A549 (cell line): Measurements from ENCODE around the gene UGT8. TPM values are rescaled to one million over a fixed set of nuclear protein-coding genes. Genes with fewer than 3 reads are reported as not detected.

Source experiments
- ATAC-seq, 2 experiments: fragments of 200-7000 bp in 1 of 2; fragments of >200 bp in 1 of 2; cut with Nextera tagmentation in 1 of 2; cut with Tn5 transposase in 1 of 2; 3 replicates each; pipeline versions ENCODE4 v1.8.0 to v1.9.1; 2018 to 2020; ENCODE audit warnings: mild to moderate bottlenecking in 1 of 2, moderate library complexity in 1 of 2
- CTCF ChIA-PET: fragments of 300-600 bp; sonication (Branson Sonifier 250); formaldehyde crosslinking; extraction: SDS; loops from one replicate; lab custom pipeline; 2021; ENCODE audit warnings: antibody characterized with exemption, inconsistent platforms; lab: Yijun Ruan, JAX
- POLR2A ChIA-PET: fragments of 350-600 bp; formaldehyde crosslinking; extraction: SDS; loops from one replicate; lab custom pipeline; 2021; ENCODE audit warnings: antibody characterized with exemption, inconsistent platforms; lab: Yijun Ruan, JAX
- DNase-seq, 2 experiments: peaks; one replicate each; pipeline versions ENCODE4 v3.0.0 to v3.0.0-alpha.2; 2011 to 2016; ENCODE audit warnings: low read depth in 1 of 2, low spot score in 1 of 2
- FAIRE-seq: peaks from 2 replicates; lab custom pipeline; 2011; peaks lifted over from hg19 to GRCh38; lab: Jason Lieb, UNC
- H3K27ac ChIP-seq, 2 experiments: fragments of >200 bp; sonication (Bioruptor Twin); formaldehyde crosslinking; 3 replicates each; pipeline ENCODE4 v1.5.1; 2016 to 2017
- H3K4me1 ChIP-seq: fragments of >200 bp; sonication (Bioruptor Twin); formaldehyde crosslinking; 3 replicates; pipeline ENCODE4 v1.6.1; 2016
- H3K4me2 ChIP-seq: fragments of >200 bp; sonication (Bioruptor Twin); formaldehyde crosslinking; 3 replicates; pipeline ENCODE4 v1.6.1; 2016
- H3K4me3 ChIP-seq: fragments of >200 bp; sonication (Bioruptor Twin); formaldehyde crosslinking; 3 replicates; pipeline ENCODE4 v1.5.1; 2016
- H3K9me3 ChIP-seq: fragments of >200 bp; sonication (Bioruptor Twin); formaldehyde crosslinking; 3 replicates; pipeline ENCODE4 v1.6.1; 2016
- ATOH8 ChIP-seq: fragments of 250-450 bp; sonication (Bioruptor Pico); IDR thresholded peaks from 2 replicates; pipeline ENCODE4 v1.5.0; 2020; ENCODE audit warnings: low read depth, mild to moderate bottlenecking, moderate library complexity
- CBX2 ChIP-seq: fragments of 200-600 bp; sonication (generic); IDR thresholded peaks from 2 replicates; pipeline ENCODE4 v1.6.1; 2016; ENCODE audit warnings: low read depth, mild to moderate bottlenecking, borderline replicate concordance
- CEBPB ChIP-seq, 2 experiments: fragments of >200 bp in 1 of 2; sonication (Bioruptor Twin) in 1 of 2; formaldehyde crosslinking in 1 of 2; IDR thresholded peaks; 2 replicates each; pipeline ENCODE4 v1.6.1; 2012 to 2016
- CHD4 ChIP-seq: fragments of 200-600 bp; sonication (generic); IDR thresholded peaks from 2 replicates; pipeline ENCODE4 v1.6.1; 2016; ENCODE audit warnings: antibody characterized with exemption, mild to moderate bottlenecking, borderline replicate concordance
- CTCF ChIP-seq: fragments of >200 bp; sonication (Bioruptor Twin); formaldehyde crosslinking; IDR thresholded peaks from 3 replicates; pipeline ENCODE4 v1.5.1; 2016
- EHF ChIP-seq: fragments of 250-450 bp; sonication (Bioruptor Pico); IDR thresholded peaks from 2 replicates; pipeline ENCODE4 v1.5.0; 2020; ENCODE audit warnings: mild to moderate bottlenecking
- FOXS1 ChIP-seq: fragments of 250-450 bp; sonication (Bioruptor Pico); IDR thresholded peaks from 2 replicates; pipeline ENCODE4 v1.5.0; 2020; ENCODE audit warnings: mild to moderate bottlenecking, moderate library complexity
- KDM1A ChIP-seq: fragments of 200-600 bp; sonication (generic); IDR thresholded peaks from 2 replicates; pipeline ENCODE4 v1.6.1; 2016; ENCODE audit warnings: low read depth, mild to moderate bottlenecking
- NFE2L2 ChIP-seq: fragments of 150-350 bp; conservative IDR thresholded peaks from 2 replicates; pipeline ENCODE4 v1.6.1; 2014; ENCODE audit warnings: low read length
- NR3C1 ChIP-seq: fragments of >200 bp; sonication (Bioruptor Twin); formaldehyde crosslinking; IDR thresholded peaks from 3 replicates; pipeline ENCODE4 v1.6.1; 2017
- POLR2A ChIP-seq: IDR thresholded peaks from 2 replicates; pipeline ENCODE4 v1.6.1; 2012; ENCODE audit warnings: mild to moderate bottlenecking, low read length
- POLR2AphosphoS2 ChIP-seq: conservative IDR thresholded peaks from 2 replicates; pipeline ENCODE4 v1.6.1; 2012; ENCODE audit warnings: low read length, improper control_type of control experiment, inconsistent platforms
- REST ChIP-seq: fragments of 200-600 bp; sonication (generic); IDR thresholded peaks from 2 replicates; pipeline ENCODE4 v1.6.1; 2016; ENCODE audit warnings: antibody characterized with exemption, mild to moderate bottlenecking, moderate library complexity
- SMC3 ChIP-seq: fragments of >200 bp; sonication (Bioruptor Twin); formaldehyde crosslinking; IDR thresholded peaks from 3 replicates; pipeline ENCODE4 v1.6.1; 2018; ENCODE audit warnings: inconsistent platforms
- TFCP2L1 ChIP-seq: fragments of 250-450 bp; sonication (Bioruptor Pico); IDR thresholded peaks from 2 replicates; pipeline ENCODE4 v1.5.0; 2021; ENCODE audit warnings: mild to moderate bottlenecking
- TP53 ChIP-seq: fragments of 250-450 bp; sonication (Bioruptor Pico); IDR thresholded peaks from 2 replicates; pipeline ENCODE4 v1.5.0; 2021; ENCODE audit warnings: mild to moderate bottlenecking, moderate library complexity
- USF2 ChIP-seq: fragments of 450-650 bp; IDR thresholded peaks from 2 replicates; pipeline ENCODE4 v1.6.1; 2014; ENCODE audit warnings: antibody characterized with exemption
- ZNF302 ChIP-seq: fragments of 250-450 bp; sonication (Bioruptor Pico); IDR thresholded peaks from 2 replicates; pipeline ENCODE4 v1.9.0; 2021; ENCODE audit warnings: inconsistent platforms, mild to moderate bottlenecking, moderate library complexity
- WGBS: methylation state at CpG from one replicate; pipeline ENCODE4 v1.1.6; 2017; ENCODE audit errors: missing lambda C conversion rate; 5-methylcytosine and 5-hydroxymethylcytosine counted together
- polyA plus RNA-seq, 4 experiments: library from polyadenylated mRNA; depleted of rRNA in 3 of 4; stranded (reverse); fragments of >200 nt; fragmentation: RNase III in 1 of 4; extraction: RNeasy Plus Mini Kit Qiagen cat#74134 plus additional on column Dnase treatment in 1 of 4; gene quantifications; 2 replicates in 3 of 4; 3 replicates in 1 of 4; pipeline ENCODE4 v1.2.3, GENCODE V29; 2011 to 2017

Gene UGT8
- polyA plus RNA-seq, 2 of the 4 experiments (the other 2 are of a cell fraction): 0.04 to 0.06 TPM

- no peak for TF ChIP-seq CTCF
- TF ChIP-seq POLR2AphosphoS2: no peak
Measured at GRCh38 chr4:114595207-114595606, 3.4 kb upstream of the UGT8 start (continued).

GRCh38 chr4:114595921-114596320 is 2.7 kb upstream of the UGT8 start:
- no peak overlapping the region for H3K4me3 ChIP-seq
- no peak for FAIRE-seq
- ChIA-PET POLR2A (no interaction called here), CTCF (no interaction called here)
- H3K4me1 ChIP-seq: no peaks in the 10 kb centered on the region; the same call in 2 of the 3 replicates
- no peak for TF ChIP-seq NFE2L2
- no peak for TF ChIP-seq CTCF
- TF ChIP-seq TFCP2L1 (CRISPR knock-in tag): no peak
- no peak for TF ChIP-seq TP53
- no peak for TF ChIP-seq REST
- no peak for TF ChIP-seq POLR2A
- TF ChIP-seq ATOH8 (CRISPR knock-in tag): no peak
- no peak for TF ChIP-seq ZNF302
- no peak for TF ChIP-seq USF2
- no peak for TF ChIP-seq EHF (CRISPR knock-in tag)
- no peak for TF ChIP-seq FOXS1 (CRISPR knock-in tag)
- no peak for TF ChIP-seq CEBPB (IDR thresholded peaks at IDR 0.05)
- no peak for TF ChIP-seq KDM1A
- no peak for TF ChIP-seq SMC3
- no peak for TF ChIP-seq CBX2
- no peak for TF ChIP-seq CHD4
- no peak for TF ChIP-seq NR3C1
- ATAC-seq: no peak
- no peak for DNase-seq
- H3K9me3 ChIP-seq: no peaks in the 10 kb centered on the region
- no peak overlapping the region for H3K27ac ChIP-seq
- H3K4me2 ChIP-seq: no peak overlapping the region
- WGBS: 8% methylated on average over 2 of the region's 2 CpGs
